B cell (primary cell): ENCODE measurements around the gene CBX1. TPM values are rescaled to one million over a fixed set of nuclear protein-coding genes. Genes with fewer than 3 reads are reported as not detected.

Source experiments
- ATAC-seq: fragments of 200-7000 bp; cut with Tn5 transposase; one replicate; pipeline ENCODE4 v1.10.0; 2021; ENCODE audit warnings: low read depth, mild to moderate bottlenecking, moderate number of reproducible peaks, moderate library complexity
- CTCF ChIA-PET: fragments of 350-600 bp; sonication (Branson Sonifier 250); formaldehyde crosslinking; loops from one replicate; lab custom pipeline; 2021; ENCODE audit warnings: antibody characterized with exemption, inconsistent platforms; lab: Charles Lee
- POLR2A ChIA-PET: fragments of 350-600 bp; sonication (Branson Sonifier 250); formaldehyde crosslinking; loops from one replicate; lab custom pipeline; 2021; ENCODE audit warnings: antibody characterized with exemption; lab: Charles Lee
- DNase-seq: peaks from one replicate; pipeline ENCODE4 v3.0.0; 2013
- H2AFZ ChIP-seq: 2 replicates; pipeline ENCODE4 v1.6.1; 2012; ENCODE audit warnings: mild to moderate bottlenecking, low read depth, low read length; ENCODE audit not compliant: insufficient read depth, poor library complexity, severe bottlenecking
- H3K27ac ChIP-seq, 2 donors: 1 replicate in 1 of 2; 2 replicates in 1 of 2; pipeline ENCODE4 v1.5.1; 2012 to 2013; ENCODE audit warnings: low read length in 2 of 2, mild to moderate bottlenecking in 2 of 2, moderate library complexity in 1 of 2
- H3K27me3 ChIP-seq, 4 experiments: fragments of 200-600 bp in 1 of 4; sonication (generic) in 1 of 4; replicated peaks in 1 of 4; 1 replicate in 2 of 4; 2 replicates in 2 of 4; pipeline versions ENCODE4 v1.6.1 to v1.7.0; 2013 to 2016; ENCODE audit warnings: low read length in 3 of 4, mild to moderate bottlenecking in 2 of 4, mixed read lengths in 1 of 4, moderate library complexity in 1 of 4; ENCODE audit not compliant: insufficient read depth in 4 of 4, control insufficient read depth in 3 of 4; ENCODE audit errors: control extremely low read depth in 1 of 4
- H3K36me3 ChIP-seq, 2 experiments: replicated peaks in 1 of 2; 1 replicate in 1 of 2; 2 replicates in 1 of 2; pipeline versions ENCODE4 v1.6.1 to v1.7.1; 2013; ENCODE audit warnings: low read length in 1 of 2; ENCODE audit not compliant: insufficient read depth in 2 of 2, control insufficient read depth in 1 of 2; ENCODE audit errors: control extremely low read depth in 1 of 2, extremely low read depth in 1 of 2
- H3K4me1 ChIP-seq, 2 donors: fragments of 200-600 bp in 1 of 2; sonication (generic) in 1 of 2; 1 replicate in 1 of 2; 2 replicates in 1 of 2; pipeline versions ENCODE4 v1.5.1 to v1.6.1; 2013 to 2017; ENCODE audit warnings: low read length in 2 of 2; ENCODE audit not compliant: control insufficient read depth in 2 of 2, insufficient read depth in 2 of 2
- H3K4me2 ChIP-seq: replicated peaks from 2 replicates; pipeline ENCODE3; 2012; ENCODE audit warnings: mild to moderate bottlenecking, low read depth, low read length; ENCODE audit not compliant: poor library complexity, severe bottlenecking
- H3K4me3 ChIP-seq, 5 experiments: fragments of 200-600 bp in 1 of 5; sonication (generic) in 1 of 5; 1 replicate in 3 of 5; 2 replicates in 2 of 5; pipeline versions ENCODE4 v1.5.1 to v1.7.0; 2011 to 2016; ENCODE audit warnings: low read length in 4 of 5, mild to moderate bottlenecking in 4 of 5, low read depth in 2 of 5, control low read depth in 1 of 5, moderate library complexity in 1 of 5; ENCODE audit not compliant: insufficient read depth in 1 of 5; ENCODE audit errors: control extremely low read depth in 1 of 5, extremely low read depth in 1 of 5
- H3K79me2 ChIP-seq: fragments of 200-600 bp; sonication (generic); one replicate; pipeline ENCODE4 v1.6.0; 2016; ENCODE audit warnings: low read length; ENCODE audit not compliant: control insufficient read depth, insufficient read depth
- H3K9ac ChIP-seq: fragments of 200-600 bp; sonication (generic); 2 replicates; pipeline ENCODE4 v1.6.1; 2017; ENCODE audit warnings: mild to moderate bottlenecking, low read length, moderate library complexity
- H3K9me3 ChIP-seq, 3 donors: one replicate each; pipeline versions ENCODE4 v1.6.1 to v1.7.1; 2013; ENCODE audit warnings: low read length in 2 of 3; ENCODE audit not compliant: control insufficient read depth in 2 of 3, insufficient read depth in 1 of 3; ENCODE audit errors: control extremely low read depth in 1 of 3
- H4K20me1 ChIP-seq: 2 replicates; pipeline ENCODE4 v1.6.0; 2012; ENCODE audit warnings: mild to moderate bottlenecking, low read length; ENCODE audit not compliant: insufficient read depth, control insufficient read depth, poor library complexity, severe bottlenecking
- H3K27ac Mint-ChIP-seq: one replicate; pipeline ENCODE4 v1.8.0; 2021; ENCODE audit warnings: mixed read lengths
- H3K27me3 Mint-ChIP-seq: one replicate; pipeline ENCODE4 v1.8.0; 2021; ENCODE audit warnings: mixed read lengths
- H3K4me1 Mint-ChIP-seq: one replicate; pipeline ENCODE4 v1.8.0; 2021; ENCODE audit warnings: mixed read lengths
- H3K4me3 Mint-ChIP-seq: one replicate; pipeline ENCODE4 v1.8.0; 2021; ENCODE audit warnings: mixed read lengths
- H3K9me3 Mint-ChIP-seq: one replicate; pipeline ENCODE4 v1.8.0; 2022; ENCODE audit warnings: mixed read lengths; ENCODE audit not compliant: insufficient read depth
- EZH2 ChIP-seq: IDR thresholded peaks from 2 replicates; pipeline ENCODE4 v1.6.1; 2012; ENCODE audit warnings: borderline replicate concordance, low read depth, mild to moderate bottlenecking, moderate library complexity, low read length; ENCODE audit not compliant: insufficient read depth, poor library complexity, severe bottlenecking
- WGBS: methylation state at CpG from one replicate; pipeline ENCODE4 v1.1.5; 2013; ENCODE audit warnings: missing lambda C conversion rate; ENCODE audit not compliant: insufficient coverage; 5-methylcytosine and 5-hydroxymethylcytosine counted together
- intact Hi-C: fragments of 100-400 bp; cut with micrococcal nuclease; formaldehyde crosslinking; loops from one replicate; pipeline ENCODE4 v1.10.0; 2022
- polyA plus RNA-seq: library from polyadenylated mRNA; depleted of rRNA; stranded (reverse); fragments of >200 nt; gene quantifications from 2 replicates; pipeline ENCODE4 v1.2.3, GENCODE V29; 2012
- total RNA-seq, 2 donors: library from RNA; stranded (reverse); fragments of 120-200 nt in 1 of 2; gene quantifications; 1 replicate in 1 of 2; 2 replicates in 1 of 2; pipeline versions ENCODE4 v1.2.3 to v1.2.4, GENCODE V29; 2013 to 2022
- TF ChIP-seq, protein P1 (sequence below): fragments of 200-600 bp; IDR thresholded peaks from one replicate; pipeline ENCODE4 v1.8.0; 2022; ENCODE audit warnings: antibody characterized with exemption, mild to moderate bottlenecking

The CBX1 gene
- total and polyA plus RNA-seq, 2 donors (not counting 1 experiment from before 2014, with no cell fraction given): 9.4 to 33.1 TPM

DNA sequence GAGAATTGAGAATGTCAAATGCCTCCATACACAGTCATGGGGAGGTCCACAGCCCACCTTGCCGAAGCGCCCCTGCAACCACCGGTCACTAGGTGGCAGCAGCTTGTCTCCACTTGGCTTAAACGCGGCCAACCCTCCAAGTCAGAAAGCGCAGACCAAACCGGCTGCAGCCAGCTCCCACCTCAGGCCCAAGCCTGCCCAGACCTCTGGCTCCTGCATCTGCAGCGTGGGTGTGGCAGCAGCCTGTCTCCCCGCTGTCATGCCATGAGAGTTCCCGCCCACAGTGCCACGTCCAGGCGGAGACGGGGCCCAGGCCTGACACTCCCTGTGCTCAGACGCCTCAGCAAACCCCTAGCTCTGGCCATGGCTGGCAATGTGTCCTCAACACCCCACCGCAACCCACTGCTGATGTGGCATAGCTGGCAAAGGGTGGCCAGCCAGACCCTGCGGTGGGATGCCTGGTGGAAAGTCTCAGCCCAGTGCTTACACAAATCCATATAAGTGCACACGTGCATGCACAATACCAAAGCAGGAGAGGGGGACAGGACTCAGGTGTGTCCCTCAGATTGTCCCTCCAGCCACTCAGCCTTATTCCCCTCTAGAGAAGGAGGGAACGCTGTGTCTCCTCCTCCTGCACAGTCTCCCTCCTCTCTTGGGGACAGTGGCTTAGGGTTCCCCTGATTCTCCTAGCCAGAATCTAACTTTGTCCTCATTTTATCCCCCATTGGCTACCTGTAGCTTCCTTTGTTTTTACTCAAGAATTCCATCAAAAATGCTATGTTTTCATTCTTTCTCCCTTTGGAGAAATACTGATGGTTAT is 74.6 kb downstream of the CBX1 start:
- Histone ChIP-seq H3K4me2 (peak overlapping the region; percentile 98), H3K4me3 (no peak overlapping the region), H3K79me2 (no peaks in the 10 kb centered on the region), H3K27ac (no peak overlapping the region), H2AFZ (peak overlapping the region; percentile 50), H3K4me1 (peaks cover 32 to 36% of the 10 kb centered on the region in 2 donors), H3K36me3 (no peaks in the 10 kb centered on the region), H3K9ac (no peak overlapping the region), H3K9me3 (no peaks in the 10 kb centered on the region), H4K20me1 (no peaks in the 10 kb centered on the region), H3K27me3 (peaks cover 0 to 31% (median 13%) of the 10 kb centered on the region in 4 experiments)
- DNase-seq (peak; percentile 85), ATAC-seq (peak; percentile 14)
- ChIA-PET POLR2A (interaction anchor here (1.6 to 2.7 kb wide), 2 partner anchors 16 to 22 kb away, joined by 5 to 16 read pairs; partner anchors contain the start of gene NFE2L1), CTCF (interaction anchor here (0.7 to 3.9 kb wide), 33 partner anchors 9 to 852 kb away, joined by 3 to 228 read pairs (median 6); partner anchors contain the start of genes CDK5RAP3, COPZ2, NFE2L1 and SNX11)
- Mint-ChIP-seq H3K9me3 (no peaks in the 10 kb centered on the region), H3K4me1 (peaks cover 33% of the 10 kb centered on the region), H3K4me3 (peak overlapping the region; percentile 82), H3K27me3 (peaks cover 12% of the 10 kb centered on the region), H3K27ac (no peak overlapping the region)
- TF ChIP-seq, protein P1, sequence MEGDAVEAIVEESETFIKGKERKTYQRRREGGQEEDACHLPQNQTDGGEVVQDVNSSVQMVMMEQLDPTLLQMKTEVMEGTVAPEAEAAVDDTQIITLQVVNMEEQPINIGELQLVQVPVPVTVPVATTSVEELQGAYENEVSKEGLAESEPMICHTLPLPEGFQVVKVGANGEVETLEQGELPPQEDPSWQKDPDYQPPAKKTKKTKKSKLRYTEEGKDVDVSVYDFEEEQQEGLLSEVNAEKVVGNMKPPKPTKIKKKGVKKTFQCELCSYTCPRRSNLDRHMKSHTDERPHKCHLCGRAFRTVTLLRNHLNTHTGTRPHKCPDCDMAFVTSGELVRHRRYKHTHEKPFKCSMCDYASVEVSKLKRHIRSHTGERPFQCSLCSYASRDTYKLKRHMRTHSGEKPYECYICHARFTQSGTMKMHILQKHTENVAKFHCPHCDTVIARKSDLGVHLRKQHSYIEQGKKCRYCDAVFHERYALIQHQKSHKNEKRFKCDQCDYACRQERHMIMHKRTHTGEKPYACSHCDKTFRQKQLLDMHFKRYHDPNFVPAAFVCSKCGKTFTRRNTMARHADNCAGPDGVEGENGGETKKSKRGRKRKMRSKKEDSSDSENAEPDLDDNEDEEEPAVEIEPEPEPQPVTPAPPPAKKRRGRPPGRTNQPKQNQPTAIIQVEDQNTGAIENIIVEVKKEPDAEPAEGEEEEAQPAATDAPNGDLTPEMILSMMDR: peak; percentile 87
- no peak for TF ChIP-seq EZH2
- intact Hi-C loops: loop anchor here (1.0 to 10.0 kb wide), 3 partner anchors 105 to 428 kb away; no protein-coding TSS in a partner anchor
- WGBS: 35% methylated on average over 17 of the region's 18 CpGs
